ENCODE results near the gene IL10RA.

The IL10RA gene

GRCh38 chr11:118008271-118008911 is 22.2 kb downstream of the IL10RA start:
- no peak for DNase-seq

GRCh38 chr11:118009864-118010737 is 23.9 kb downstream of the IL10RA start:
- no peak for DNase-seq

DNA sequence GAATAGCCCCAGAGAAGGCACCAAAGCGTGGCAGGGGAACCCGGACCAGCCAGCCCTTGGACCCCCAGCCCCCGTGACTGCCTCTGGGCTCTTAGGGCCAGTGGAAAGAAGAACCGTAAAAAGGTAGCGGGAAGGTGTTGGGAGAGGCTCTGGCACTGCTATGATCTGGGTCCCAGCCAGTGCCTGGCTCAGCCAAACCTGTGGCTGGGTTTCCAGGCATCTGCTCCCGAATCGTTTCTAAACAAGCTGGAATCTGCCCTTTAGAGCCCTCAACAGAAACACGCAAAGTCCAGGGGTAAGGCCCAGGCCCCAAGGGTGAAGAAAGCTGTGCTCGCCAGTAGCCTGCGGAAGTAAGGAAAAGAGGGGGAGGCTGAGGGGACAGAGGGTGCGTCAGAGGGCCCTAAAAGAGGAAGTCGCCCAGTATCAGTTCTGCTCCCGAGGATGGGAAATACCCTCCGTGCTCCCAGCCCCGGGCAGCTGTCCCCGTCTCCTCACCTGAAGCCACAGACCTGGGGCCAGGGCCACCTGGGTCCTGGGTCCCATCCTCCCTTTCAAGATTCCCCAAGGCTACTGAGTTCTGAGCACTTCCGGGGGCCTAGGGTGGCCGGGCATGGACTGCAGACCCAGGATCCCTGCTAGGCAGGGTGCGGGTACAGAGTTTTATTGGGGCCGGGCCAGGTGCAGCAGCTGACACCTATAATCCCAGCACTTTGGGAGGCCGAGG is 24.7 kb downstream of the IL10RA start:
- peak; percentile 41 for DNase-seq

- peak; percentile 41 for DNase-seq
Measured at GRCh38 chr11:118012083-118012669, 26.0 kb downstream of the IL10RA start.

- DNase-seq, result no peak
Measured at GRCh38 chr11:118014022-118014421, 27.8 kb downstream of the IL10RA start.

DNA sequence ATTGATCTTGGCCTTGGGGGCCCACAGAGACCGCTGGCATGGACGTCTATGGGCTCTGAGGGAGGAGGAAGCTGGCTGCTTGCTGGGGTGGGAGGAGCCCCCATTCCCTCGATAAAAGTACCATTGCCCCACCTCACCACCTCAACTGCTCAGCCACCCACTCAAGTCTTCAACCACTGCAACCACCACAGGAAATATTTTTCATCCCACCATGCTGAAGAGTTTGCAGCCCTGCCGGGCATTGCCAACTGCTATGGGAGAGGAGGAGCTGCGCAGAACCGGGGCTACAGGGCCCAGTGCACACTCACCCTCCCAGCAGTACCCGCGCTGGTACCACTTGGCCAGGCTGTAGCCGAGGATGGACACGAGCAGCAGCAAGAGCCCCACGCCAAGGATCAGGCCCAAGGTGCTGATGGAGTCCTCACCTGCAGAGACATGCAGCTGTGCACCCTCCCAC is 29.2 kb downstream of the IL10RA start:
- no peak for DNase-seq

DNA sequence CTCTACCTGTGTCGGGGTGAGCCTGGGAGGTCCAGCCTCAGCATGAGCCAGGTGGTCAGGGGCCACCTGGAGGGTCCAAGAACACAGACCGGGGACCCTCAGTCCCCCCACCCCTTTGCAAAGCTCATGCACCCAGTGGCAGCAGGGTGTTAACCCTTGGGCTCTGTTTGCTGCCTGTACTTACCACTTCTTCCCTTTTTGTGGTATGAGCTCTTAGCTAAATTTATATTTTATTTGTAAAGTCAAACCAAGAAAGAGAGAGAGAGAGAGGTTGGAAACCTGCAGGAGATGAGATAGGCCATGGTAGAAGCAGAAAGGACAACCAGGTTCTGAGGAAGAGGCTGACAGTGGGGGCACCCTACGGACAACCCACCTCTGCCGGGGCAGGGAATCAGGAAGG is 29.9 kb downstream of the IL10RA start:
- DNase-seq, result no peak

GRCh38 chr11:118017111-118017510 is 30.9 kb downstream of the IL10RA start:
- no peak for DNase-seq

GRCh38 chr11:118017631-118018315 is 31.6 kb downstream of the IL10RA start:
- no peak for DNase-seq

GRCh38 chr11:118018401-118018800 is 32.2 kb downstream of the IL10RA start:
- no peak for DNase-seq

- no peak for DNase-seq
Measured at GRCh38 chr11:118021146-118021545, 35.0 kb downstream of the IL10RA start.

DNA sequence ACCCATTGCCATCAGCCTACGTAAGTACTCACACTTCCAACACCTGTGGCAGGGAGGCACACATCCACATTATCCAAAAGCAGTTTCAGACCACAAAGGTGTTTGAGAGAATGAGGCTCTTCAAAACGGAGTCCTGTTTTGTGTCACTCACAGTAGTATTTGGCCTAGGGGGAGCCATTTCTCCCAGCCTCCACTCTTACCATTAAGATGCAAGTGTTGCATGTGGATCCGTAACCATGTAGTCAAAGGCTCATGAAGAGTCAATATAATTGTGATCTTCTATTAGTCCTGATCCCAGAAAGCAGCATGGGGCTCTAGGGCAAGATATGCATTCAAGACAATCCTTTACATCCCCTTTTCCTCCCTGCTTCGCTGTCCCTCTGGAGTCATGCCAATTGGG is 41.5 kb downstream of the IL10RA start:
- no peak for DNase-seq

DNA sequence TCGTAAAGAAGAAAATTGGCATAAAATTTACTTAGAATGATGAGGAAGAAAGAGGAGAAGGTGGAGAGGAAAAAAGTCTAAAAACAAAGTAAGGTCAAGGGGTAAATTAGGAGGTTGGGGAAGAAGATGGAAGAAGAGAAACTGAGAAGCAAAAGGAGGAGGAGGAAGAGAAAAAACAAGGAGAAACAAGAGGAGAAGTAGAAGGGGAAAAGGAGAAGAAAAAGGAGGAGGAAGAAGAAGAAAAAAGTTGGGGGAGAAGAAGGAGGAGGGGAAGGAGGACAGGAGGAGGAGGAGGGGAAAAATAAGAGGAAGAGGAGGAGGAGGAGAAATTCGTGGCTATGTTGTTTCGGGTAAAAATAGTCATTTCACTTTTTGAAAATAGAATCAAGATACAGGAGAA is 42.4 kb downstream of the IL10RA start:
- DNase-seq, result no peak

DNA sequence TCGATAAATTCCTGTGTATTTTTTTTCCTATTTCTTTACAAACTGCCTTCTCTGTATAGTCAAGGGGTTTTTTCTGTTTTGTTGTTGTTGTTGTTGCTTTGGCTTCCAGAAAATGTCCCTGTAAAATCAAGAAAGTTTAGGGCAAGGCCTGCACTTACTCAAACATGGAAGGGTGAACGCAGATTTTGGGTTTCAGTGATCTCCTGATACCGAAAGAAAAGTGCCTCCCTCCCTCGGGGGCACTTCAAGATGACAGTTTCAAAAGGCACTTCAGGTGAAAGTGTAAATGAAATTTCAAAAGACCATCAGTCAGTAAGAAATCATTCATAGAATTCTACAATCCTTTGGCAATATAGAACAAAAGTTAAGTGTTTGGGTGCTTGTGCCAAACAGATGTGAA is 47.2 kb downstream of the IL10RA start:
- DNase-seq, result no peak

DNA sequence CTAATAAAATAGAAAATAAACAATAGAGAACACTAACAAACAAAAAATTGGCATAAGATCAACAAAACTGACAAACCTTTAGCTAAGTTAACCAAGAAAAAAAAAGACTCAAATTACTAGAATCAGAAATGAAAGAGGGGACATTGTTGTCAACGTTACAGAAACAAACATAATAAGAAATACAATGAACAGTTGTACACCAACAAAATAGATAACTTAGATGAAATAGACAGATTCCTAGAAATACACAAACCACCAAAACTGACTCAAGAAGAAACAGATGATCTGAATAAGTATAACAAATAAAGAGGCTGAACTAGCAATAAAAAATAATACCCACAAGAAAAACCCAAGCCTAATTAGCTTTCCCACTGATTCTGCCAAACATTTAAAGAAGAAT is 55.9 kb downstream of the IL10RA start:
- peak; percentile 8 for DNase-seq

- peak; percentile 5 for DNase-seq
Measured at GRCh38 chr11:118042796-118043195, 56.6 kb downstream of the IL10RA start.

DNA sequence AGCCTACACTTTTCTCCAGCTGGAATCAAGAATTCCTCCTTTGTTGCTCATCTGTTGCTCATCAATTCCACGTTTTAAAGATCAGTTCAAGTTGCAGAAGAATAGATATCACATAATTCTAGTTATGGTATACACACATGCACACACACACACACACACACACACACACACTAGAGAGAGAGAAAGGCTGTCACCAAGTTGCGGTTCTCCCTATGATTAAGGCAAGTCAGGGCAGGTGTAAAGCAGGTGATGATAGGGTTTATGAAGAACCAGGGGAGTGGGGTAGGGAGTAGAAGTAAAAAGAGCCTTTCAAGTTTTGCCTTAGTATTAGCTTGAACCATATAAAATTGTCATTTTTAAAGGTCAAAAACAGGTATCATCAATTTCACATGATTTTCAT is 59.0 kb downstream of the IL10RA start:
- DNase-seq, result peak; percentile 36

DNA sequence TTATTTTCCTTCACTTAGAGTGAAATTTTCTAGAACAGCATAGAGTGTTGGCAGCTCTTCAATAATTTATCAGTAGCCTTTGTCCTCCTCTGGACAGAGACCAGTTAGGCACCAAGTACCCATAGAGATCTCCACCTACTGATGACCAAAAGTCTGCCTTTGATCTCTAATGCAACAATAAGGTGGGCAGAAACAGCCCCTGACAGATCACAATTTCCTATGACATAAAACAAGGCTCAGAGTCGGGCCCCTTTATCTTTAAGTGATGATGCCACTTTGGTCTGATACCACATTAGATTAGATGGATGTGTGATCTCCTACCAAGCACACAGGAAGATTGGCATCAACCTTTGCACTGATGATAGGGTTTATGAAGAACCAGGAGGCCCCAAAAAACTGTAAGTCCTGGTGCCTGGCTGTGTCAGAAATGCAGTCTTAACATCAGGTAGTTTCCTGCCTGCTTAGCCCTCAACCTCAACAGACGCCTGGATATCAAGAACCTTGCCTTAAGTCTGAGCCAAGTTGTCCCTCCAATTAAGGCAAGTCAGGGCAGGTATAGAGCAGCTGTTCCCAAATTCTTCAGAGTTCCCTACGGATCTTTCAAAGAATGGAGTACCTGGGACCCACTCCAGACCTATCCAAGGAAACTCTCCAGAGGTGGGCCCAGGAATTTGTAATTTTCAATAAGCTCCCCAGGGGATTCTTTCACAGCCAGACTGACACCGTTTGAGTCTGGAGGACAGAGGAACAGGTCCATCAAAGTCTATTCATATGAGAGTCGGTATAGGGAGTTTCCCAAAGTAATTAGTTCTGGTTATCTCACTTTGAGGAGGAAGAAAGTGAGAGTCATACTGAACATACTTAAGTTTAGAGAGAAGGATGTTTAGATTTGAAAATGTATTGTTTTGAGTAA is 60.1 kb downstream of the IL10RA start:
- DNase-seq, result peak; percentile 72

DNA sequence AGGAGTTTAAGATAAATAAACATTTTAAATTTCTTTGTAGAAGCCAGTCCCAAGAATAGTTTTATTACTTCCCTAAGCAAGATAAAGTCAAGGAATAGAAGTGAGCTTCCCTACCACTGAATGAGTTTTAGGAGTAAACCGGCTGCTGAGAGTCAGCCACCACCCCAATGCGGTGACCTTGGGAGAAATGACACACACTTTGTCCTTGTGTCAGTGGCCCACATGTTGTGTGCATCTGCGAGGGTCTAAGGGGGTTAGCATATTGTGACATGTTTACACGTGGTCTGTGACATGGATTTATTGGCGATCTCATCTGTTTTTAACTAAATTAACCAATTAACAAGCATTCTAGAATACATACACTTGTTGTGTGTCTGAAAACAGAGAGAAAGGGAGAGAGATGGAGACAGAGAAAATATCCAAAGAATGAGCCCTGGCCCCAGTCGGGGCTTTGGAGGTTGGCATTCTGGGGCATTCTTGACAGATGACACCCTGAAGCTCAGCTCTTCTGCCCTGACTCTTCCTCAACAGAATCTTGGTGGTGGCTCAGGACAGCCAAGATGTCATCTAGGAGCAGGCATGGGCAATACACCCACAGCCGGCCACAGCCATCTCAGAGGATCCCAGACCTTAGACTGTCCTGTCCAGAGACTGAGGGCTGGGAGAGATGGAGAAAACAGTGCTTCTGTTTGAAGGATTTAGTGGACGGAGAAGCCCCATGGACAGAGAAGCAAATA is 60.9 kb downstream of the IL10RA start:
- no peak for DNase-seq

DNA sequence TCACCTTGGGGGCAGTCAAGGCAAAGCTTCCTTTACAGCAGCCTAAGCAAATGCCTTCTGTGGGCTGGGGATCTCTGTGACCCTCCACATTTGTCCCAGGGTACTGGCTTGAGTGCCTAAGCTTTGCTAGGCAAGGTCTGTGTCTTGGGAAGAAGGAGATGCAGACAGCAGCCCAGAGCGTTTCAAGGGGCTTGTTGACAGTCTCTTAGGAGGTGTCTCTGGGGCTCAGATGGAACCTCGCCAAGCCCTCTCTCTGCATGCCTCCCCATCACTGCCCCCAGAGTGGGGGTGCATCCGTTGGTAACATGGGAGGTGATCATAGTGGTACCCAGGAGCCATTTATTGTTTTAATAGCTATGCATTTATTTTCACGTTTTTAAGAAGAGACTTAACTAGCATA is 61.6 kb downstream of the IL10RA start:
- DNase-seq, result no peak
